A549 (cell line): Measurements from ENCODE around the gene COL24A1. TPM values are rescaled to one million over a fixed set of nuclear protein-coding genes. Genes with fewer than 3 reads are reported as not detected.

Source experiments
- ATAC-seq, 2 experiments: fragments of 200-7000 bp in 1 of 2; fragments of >200 bp in 1 of 2; cut with Nextera tagmentation in 1 of 2; cut with Tn5 transposase in 1 of 2; 3 replicates each; pipeline versions ENCODE4 v1.8.0 to v1.9.1; 2018 to 2020; ENCODE audit warnings: mild to moderate bottlenecking in 1 of 2, moderate library complexity in 1 of 2
- CTCF ChIA-PET: fragments of 300-600 bp; sonication (Branson Sonifier 250); formaldehyde crosslinking; extraction: SDS; loops from one replicate; lab custom pipeline; 2021; ENCODE audit warnings: antibody characterized with exemption, inconsistent platforms; lab: Yijun Ruan, JAX
- POLR2A ChIA-PET: fragments of 350-600 bp; formaldehyde crosslinking; extraction: SDS; loops from one replicate; lab custom pipeline; 2021; ENCODE audit warnings: antibody characterized with exemption, inconsistent platforms; lab: Yijun Ruan, JAX
- DNase-seq, 2 experiments: peaks; one replicate each; pipeline versions ENCODE4 v3.0.0 to v3.0.0-alpha.2; 2011 to 2016; ENCODE audit warnings: low read depth in 1 of 2, low spot score in 1 of 2
- FAIRE-seq: peaks from 2 replicates; lab custom pipeline; 2011; peaks lifted over from hg19 to GRCh38; lab: Jason Lieb, UNC
- H3K27ac ChIP-seq, 2 experiments: fragments of >200 bp; sonication (Bioruptor Twin); formaldehyde crosslinking; 3 replicates each; pipeline ENCODE4 v1.5.1; 2016 to 2017
- H3K4me1 ChIP-seq: fragments of >200 bp; sonication (Bioruptor Twin); formaldehyde crosslinking; 3 replicates; pipeline ENCODE4 v1.6.1; 2016
- H3K4me2 ChIP-seq: fragments of >200 bp; sonication (Bioruptor Twin); formaldehyde crosslinking; 3 replicates; pipeline ENCODE4 v1.6.1; 2016
- H3K4me3 ChIP-seq: fragments of >200 bp; sonication (Bioruptor Twin); formaldehyde crosslinking; 3 replicates; pipeline ENCODE4 v1.5.1; 2016
- H3K9me3 ChIP-seq: fragments of >200 bp; sonication (Bioruptor Twin); formaldehyde crosslinking; 3 replicates; pipeline ENCODE4 v1.6.1; 2016
- BCL3 ChIP-seq: fragments of >200 bp; sonication (Bioruptor Twin); formaldehyde crosslinking; IDR thresholded peaks from 3 replicates; pipeline ENCODE4 v1.6.1; 2016
- BHLHE40 ChIP-seq: IDR thresholded peaks from 2 replicates; pipeline ENCODE4 v1.6.1; 2012; ENCODE audit warnings: low read depth, low read length, inconsistent platforms
- CBX8 ChIP-seq: fragments of 200-600 bp; sonication (generic); IDR thresholded peaks from 2 replicates; pipeline ENCODE4 v1.6.1; 2016
- CEBPB ChIP-seq, 2 experiments: fragments of >200 bp in 1 of 2; sonication (Bioruptor Twin) in 1 of 2; formaldehyde crosslinking in 1 of 2; IDR thresholded peaks; 2 replicates each; pipeline ENCODE4 v1.6.1; 2012 to 2016
- CHD4 ChIP-seq: fragments of 200-600 bp; sonication (generic); IDR thresholded peaks from 2 replicates; pipeline ENCODE4 v1.6.1; 2016; ENCODE audit warnings: antibody characterized with exemption, mild to moderate bottlenecking, borderline replicate concordance
- CTCF ChIP-seq: fragments of >200 bp; sonication (Bioruptor Twin); formaldehyde crosslinking; IDR thresholded peaks from 3 replicates; pipeline ENCODE4 v1.5.1; 2016
- EHF ChIP-seq: fragments of 250-450 bp; sonication (Bioruptor Pico); IDR thresholded peaks from 2 replicates; pipeline ENCODE4 v1.5.0; 2020; ENCODE audit warnings: mild to moderate bottlenecking
- EP300 ChIP-seq, 2 experiments: fragments of >200 bp; sonication (Bioruptor Twin); formaldehyde crosslinking; IDR thresholded peaks; 2 replicates in 1 of 2; 3 replicates in 1 of 2; pipeline ENCODE4 v1.6.1; 2016 to 2017
- HEYL ChIP-seq: fragments of 250-450 bp; sonication (Bioruptor Pico); IDR thresholded peaks from 2 replicates; pipeline ENCODE4 v1.8.0; 2021; ENCODE audit warnings: mild to moderate bottlenecking, moderate library complexity
- HMGXB4 ChIP-seq: fragments of 250-450 bp; sonication (Bioruptor Pico); IDR thresholded peaks from 2 replicates; pipeline ENCODE4 v1.5.0; 2021; ENCODE audit warnings: mild to moderate bottlenecking, moderate library complexity, borderline replicate concordance
- MAFK ChIP-seq: fragments of 450-650 bp; IDR thresholded peaks from 2 replicates; pipeline ENCODE4 v1.6.1; 2014; ENCODE audit not compliant: partially characterized antibody
- NPAS2 ChIP-seq: fragments of 250-450 bp; sonication (Bioruptor Pico); IDR thresholded peaks from 2 replicates; pipeline ENCODE4 v1.8.0; 2022; ENCODE audit warnings: mild to moderate bottlenecking, moderate library complexity, borderline replicate concordance
- PHF8 ChIP-seq: fragments of 200-600 bp; sonication (generic); IDR thresholded peaks from 2 replicates; pipeline ENCODE4 v1.6.1; 2016; ENCODE audit warnings: low read depth, mild to moderate bottlenecking, antibody characterized with exemption, moderate library complexity, borderline replicate concordance
- RAD21 ChIP-seq, 2 experiments: fragments of >200 bp in 1 of 2; sonication (Bioruptor Twin) in 1 of 2; formaldehyde crosslinking in 1 of 2; IDR thresholded peaks in 1 of 2; conservative IDR thresholded peaks in 1 of 2; 2 replicates in 1 of 2; 3 replicates in 1 of 2; pipeline ENCODE4 v1.6.1; 2012 to 2018; ENCODE audit warnings: inconsistent platforms in 1 of 2
- RCOR1 ChIP-seq: fragments of 150-350 bp; IDR thresholded peaks from 2 replicates; pipeline ENCODE4 v1.6.1; 2014; ENCODE audit warnings: antibody characterized with exemption, low read length, low read depth
- REST ChIP-seq: fragments of 200-600 bp; sonication (generic); IDR thresholded peaks from 2 replicates; pipeline ENCODE4 v1.6.1; 2016; ENCODE audit warnings: antibody characterized with exemption, mild to moderate bottlenecking, moderate library complexity
- RNF2 ChIP-seq: fragments of 200-600 bp; sonication (generic); IDR thresholded peaks from 2 replicates; pipeline ENCODE4 v1.6.1; 2016; ENCODE audit warnings: low read depth, mild to moderate bottlenecking, antibody characterized with exemption, moderate library complexity, borderline replicate concordance
- SMC3 ChIP-seq: fragments of >200 bp; sonication (Bioruptor Twin); formaldehyde crosslinking; IDR thresholded peaks from 3 replicates; pipeline ENCODE4 v1.6.1; 2018; ENCODE audit warnings: inconsistent platforms
- TFCP2L1 ChIP-seq: fragments of 250-450 bp; sonication (Bioruptor Pico); IDR thresholded peaks from 2 replicates; pipeline ENCODE4 v1.5.0; 2021; ENCODE audit warnings: mild to moderate bottlenecking
- USF2 ChIP-seq: fragments of 450-650 bp; IDR thresholded peaks from 2 replicates; pipeline ENCODE4 v1.6.1; 2014; ENCODE audit warnings: antibody characterized with exemption
- ZFP36 ChIP-seq: fragments of 450-650 bp; IDR thresholded peaks from 2 replicates; pipeline ENCODE4 v1.6.1; 2014; ENCODE audit warnings: borderline replicate concordance; ENCODE audit not compliant: partially characterized antibody
- ZNF302 ChIP-seq: fragments of 250-450 bp; sonication (Bioruptor Pico); IDR thresholded peaks from 2 replicates; pipeline ENCODE4 v1.9.0; 2021; ENCODE audit warnings: inconsistent platforms, mild to moderate bottlenecking, moderate library complexity
- WGBS: methylation state at CpG from one replicate; pipeline ENCODE4 v1.1.6; 2017; ENCODE audit errors: missing lambda C conversion rate; 5-methylcytosine and 5-hydroxymethylcytosine counted together
- polyA plus RNA-seq, 4 experiments: library from polyadenylated mRNA; depleted of rRNA in 3 of 4; stranded (reverse); fragments of >200 nt; fragmentation: RNase III in 1 of 4; extraction: RNeasy Plus Mini Kit Qiagen cat#74134 plus additional on column Dnase treatment in 1 of 4; gene quantifications; 2 replicates in 3 of 4; 3 replicates in 1 of 4; pipeline ENCODE4 v1.2.3, GENCODE V29; 2011 to 2017

The COL24A1 gene
- polyA plus RNA-seq, 2 of the 4 experiments (the other 2 are of a cell fraction): 0.03 to 0.13 TPM

- POLR2A ChIA-PET: no interaction called here
- no peak for TF ChIP-seq CBX8
- TF ChIP-seq TFCP2L1 (CRISPR knock-in tag): no peak
- no peak for TF ChIP-seq NPAS2 (CRISPR knock-in tag)
- TF ChIP-seq CTCF: no peak
- TF ChIP-seq MAFK: no peak
- no peak for TF ChIP-seq REST
- TF ChIP-seq RCOR1: no peak
- TF ChIP-seq, all 56 proteins: peak for 0
- Histone ChIP-seq H3K4me1 (no peaks in the 10 kb centered on the region), H3K4me3 (no peak overlapping the region), H3K4me2 (no peak overlapping the region), H3K9me3 (no peaks in the 10 kb centered on the region), H3K27ac (no peak overlapping the region)
- ATAC-seq (no peak), DNase-seq (no peak), FAIRE-seq (no peak)
- CTCF ChIA-PET: no interaction called here
Observed at GRCh38 chr1:86067626-86068025, 88.9 kb downstream of the COL24A1 start.

- Histone ChIP-seq H3K4me2 (no peak overlapping the region), H3K27ac (no peak overlapping the region), H3K4me1 (no peaks in the 10 kb centered on the region), H3K4me3 (no peak overlapping the region), H3K9me3 (no peaks in the 10 kb centered on the region)
- FAIRE-seq: no peak
- ATAC-seq: no peak
- no peak for DNase-seq
- no peak for TF ChIP-seq CEBPB (IDR thresholded peaks at IDR 0.05)
- TF ChIP-seq HEYL (CRISPR knock-in tag): no peak
- no peak for TF ChIP-seq EP300 (IDR thresholded peaks at IDR 0.05)
- TF ChIP-seq CHD4: no peak
- no peak for TF ChIP-seq SMC3
- TF ChIP-seq MAFK: no peak
- TF ChIP-seq BHLHE40: no peak
- no peak for TF ChIP-seq PHF8
- TF ChIP-seq ZFP36: no peak
- TF ChIP-seq EHF (CRISPR knock-in tag): no peak
- TF ChIP-seq BCL3: no peak
- no peak for TF ChIP-seq HMGXB4 (CRISPR knock-in tag)
- no peak for TF ChIP-seq RNF2
- no peak for TF ChIP-seq ZNF302 (CRISPR knock-in tag)
- TF ChIP-seq CTCF: no peak
- TF ChIP-seq USF2: no peak
- TF ChIP-seq RAD21 (conservative IDR thresholded peaks at IDR 0.05 in 1 of 2, IDR thresholded peaks at IDR 0.05 in 1 of 2): no peak
- ChIA-PET CTCF (no interaction called here), POLR2A (no interaction called here)
- WGBS: 71% methylated on average over 1 of the region's 1 CpG
Observed at GRCh38 chr1:86064899-86065298, 91.7 kb downstream of the COL24A1 start.
